ENCODE results near the gene EBI3. TPM values are rescaled to one million over a fixed set of nuclear protein-coding genes. Genes with fewer than 3 reads are reported as not detected.

The EBI3 gene
- total RNA-seq (2022) (1.2 and 1.6 TPM in 2 replicates), Bru-seq, nascent RNA (percentile 12 among the genes with signal in this experiment), BruChase-seq, experiment 1, labeled RNA remaining after a 6-hour chase (percentile 16 among the genes with signal in this experiment), BruChase-seq, experiment 2, labeled RNA remaining after a 2-hour chase (not detected)
- long read RNA-seq, partial matches to known transcripts = 0 of 1 reads
- long read RNA-seq, other reads (novel, unspliced or antisense) = 1 of 1 reads

DNA sequence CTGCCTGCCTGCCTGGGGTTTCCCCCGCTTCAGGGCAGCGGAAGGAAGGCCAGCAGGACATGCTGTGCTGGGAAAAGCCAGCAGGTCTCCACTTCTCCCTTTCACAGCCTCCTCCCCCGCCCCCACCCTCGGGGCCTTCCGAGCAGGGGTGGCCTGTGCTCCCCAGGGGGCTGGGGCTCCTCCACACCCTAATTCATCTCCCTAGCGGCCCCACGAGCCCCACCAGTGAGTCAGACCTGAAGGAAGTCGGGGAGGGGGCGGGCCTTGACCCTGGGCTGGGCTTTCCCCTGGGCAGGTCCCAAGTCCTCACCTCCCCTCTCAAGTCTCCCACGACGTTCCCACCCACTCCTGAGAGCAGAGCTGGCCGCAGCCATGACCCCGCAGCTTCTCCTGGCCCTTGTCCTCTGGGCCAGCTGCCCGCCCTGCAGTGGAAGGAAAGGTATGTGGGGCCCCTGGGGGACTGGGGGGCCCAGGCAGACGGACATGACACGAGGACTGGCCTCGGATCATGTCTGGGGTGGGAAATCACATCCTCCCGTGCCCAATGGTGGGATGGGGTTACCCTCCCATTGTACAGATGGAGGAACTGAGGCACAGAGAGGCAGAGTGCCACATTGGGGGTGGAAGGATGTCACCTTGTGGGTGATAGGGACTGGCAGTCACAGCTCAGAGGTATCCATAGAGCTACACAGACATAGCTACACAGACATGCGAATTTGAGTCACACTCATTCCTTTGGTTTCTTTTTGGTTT is at the start of gene EBI3:
Gene EBI3 (plus strand): TSS at position 345 of the 753 bp plus-strand sequence. CDS start 28 bp downstream, at position 373.
- intact Hi-C loops (cut with micrococcal nuclease; ENCODE audit: unreplicated experiment) = no loop called here
- no peak within 1 kb of the TSS for H3K27ac Mint-ChIP-seq (ENCODE audit: unreplicated experiment)
- H3K4me1 Mint-ChIP-seq (ENCODE audit: low read depth, unreplicated experiment) = peaks cover 7% of the 10 kb centered on the region
- TF ChIP-seq, protein P1, sequence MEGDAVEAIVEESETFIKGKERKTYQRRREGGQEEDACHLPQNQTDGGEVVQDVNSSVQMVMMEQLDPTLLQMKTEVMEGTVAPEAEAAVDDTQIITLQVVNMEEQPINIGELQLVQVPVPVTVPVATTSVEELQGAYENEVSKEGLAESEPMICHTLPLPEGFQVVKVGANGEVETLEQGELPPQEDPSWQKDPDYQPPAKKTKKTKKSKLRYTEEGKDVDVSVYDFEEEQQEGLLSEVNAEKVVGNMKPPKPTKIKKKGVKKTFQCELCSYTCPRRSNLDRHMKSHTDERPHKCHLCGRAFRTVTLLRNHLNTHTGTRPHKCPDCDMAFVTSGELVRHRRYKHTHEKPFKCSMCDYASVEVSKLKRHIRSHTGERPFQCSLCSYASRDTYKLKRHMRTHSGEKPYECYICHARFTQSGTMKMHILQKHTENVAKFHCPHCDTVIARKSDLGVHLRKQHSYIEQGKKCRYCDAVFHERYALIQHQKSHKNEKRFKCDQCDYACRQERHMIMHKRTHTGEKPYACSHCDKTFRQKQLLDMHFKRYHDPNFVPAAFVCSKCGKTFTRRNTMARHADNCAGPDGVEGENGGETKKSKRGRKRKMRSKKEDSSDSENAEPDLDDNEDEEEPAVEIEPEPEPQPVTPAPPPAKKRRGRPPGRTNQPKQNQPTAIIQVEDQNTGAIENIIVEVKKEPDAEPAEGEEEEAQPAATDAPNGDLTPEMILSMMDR (IDR thresholded peaks at IDR 0.05; ENCODE audit: unreplicated experiment) = no peak
- CTCF ChIA-PET = no interaction called here
- peak; percentile 49 for DNase-seq
- H3K9me3 Mint-ChIP-seq (ENCODE audit: low read depth, unreplicated experiment) = no peaks in the 10 kb centered on the region
- no peak within 1 kb of the TSS for H3K4me3 Mint-ChIP-seq (ENCODE audit: low read depth, unreplicated experiment)
- no peaks in the 10 kb centered on the region for H3K27me3 Mint-ChIP-seq (ENCODE audit: unreplicated experiment)
- BruUV-seq (replicated peaks) = no TSS peak
- peaks cover 5% of the 10 kb centered on the region for H3K36me3 Mint-ChIP-seq (ENCODE audit: insufficient read depth, unreplicated experiment)

DNA sequence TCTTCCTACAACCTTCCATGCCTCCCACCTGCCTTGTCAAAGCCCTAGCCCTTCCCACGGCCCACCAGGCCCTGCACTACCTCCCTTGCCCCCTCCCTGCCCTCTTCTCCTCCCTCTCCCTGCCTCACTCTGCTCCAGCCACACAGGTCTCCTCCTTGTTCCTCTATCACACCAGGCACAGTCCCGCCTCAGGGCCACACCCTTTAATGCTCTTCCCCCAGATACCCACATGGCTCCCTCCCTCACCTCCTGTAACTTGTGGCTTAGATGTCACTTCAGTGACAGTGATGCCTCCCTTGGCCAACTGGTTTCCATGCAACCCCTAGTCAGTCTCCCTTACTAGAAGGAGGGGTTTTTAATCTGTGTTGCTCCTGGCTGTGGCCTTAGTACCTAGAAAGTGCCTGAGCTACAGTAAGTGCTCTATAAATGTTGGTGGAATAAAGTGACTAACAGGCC is 48.2 kb upstream of the EBI3 start:
- peaks cover 8% of the 10 kb centered on the region for H3K4me1 Mint-ChIP-seq (ENCODE audit: low read depth, unreplicated experiment)
- DNase-seq = no peak
- H3K9me3 Mint-ChIP-seq (ENCODE audit: low read depth, unreplicated experiment) = no peaks in the 10 kb centered on the region
- intact Hi-C loops (cut with micrococcal nuclease; ENCODE audit: unreplicated experiment) = loop anchor here (5.0 to 10.0 kb wide), 2 partner anchors 39 to 126 kb away; no protein-coding TSS in a partner anchor
- H3K27ac Mint-ChIP-seq (ENCODE audit: unreplicated experiment) = no peak overlapping the region
- no TSS peak for BruUV-seq (replicated peaks)
- H3K36me3 Mint-ChIP-seq (ENCODE audit: insufficient read depth, unreplicated experiment) = peaks cover 43% of the 10 kb centered on the region
- H3K4me3 Mint-ChIP-seq (ENCODE audit: low read depth, unreplicated experiment) = peak overlapping the region; percentile 99
- H3K27me3 Mint-ChIP-seq (ENCODE audit: unreplicated experiment) = peaks cover 23% of the 10 kb centered on the region
- CTCF ChIA-PET = interaction anchor here (0.5 kb wide), 1 partner anchor 1792 kb away, joined by 3 read pairs; no protein-coding TSS in a partner anchor
- TF ChIP-seq, protein P1 (IDR thresholded peaks at IDR 0.05; ENCODE audit: unreplicated experiment) = no peak

GRCh38 chr19:4182084-4182810 is 47.1 kb upstream of the EBI3 start, which contains the start of the genes ANKRD24 and SIRT6:
Gene ANKRD24, plus strand, starts transcription at chr19:4182689. Its CDS starts 3,737 bp downstream, at chr19:4186426.
Gene SIRT6, minus strand, starts transcription at chr19:4182563. Its CDS starts 24 bp downstream, at chr19:4182539.
- TF ChIP-seq, protein P1 (IDR thresholded peaks at IDR 0.05; ENCODE audit: unreplicated experiment) = no peak
- no TSS peak for BruUV-seq (replicated peaks)
- Mint-ChIP-seq H3K4me1 (ENCODE audit: low read depth, unreplicated experiment) (peaks cover 8% of the 10 kb centered on the region), H3K27ac (ENCODE audit: unreplicated experiment) (peak within 1 kb of the TSS; percentile 88), H3K27me3 (ENCODE audit: unreplicated experiment) (peaks cover 28% of the 10 kb centered on the region), H3K9me3 (ENCODE audit: low read depth, unreplicated experiment) (no peaks in the 10 kb centered on the region), H3K36me3 (ENCODE audit: insufficient read depth, unreplicated experiment) (peaks cover 43% of the 10 kb centered on the region), H3K4me3 (ENCODE audit: low read depth, unreplicated experiment) (peak within 1 kb of the TSS; percentile 99)
- intact Hi-C loops (cut with micrococcal nuclease; ENCODE audit: unreplicated experiment) = loop anchor here (5.0 to 10.0 kb wide), 2 partner anchors 40 to 127 kb away; no protein-coding TSS in a partner anchor
- peak; percentile 94 for DNase-seq
- CTCF ChIA-PET = no interaction called here
